ENCODE data around the gene ABHD5.

DNA sequence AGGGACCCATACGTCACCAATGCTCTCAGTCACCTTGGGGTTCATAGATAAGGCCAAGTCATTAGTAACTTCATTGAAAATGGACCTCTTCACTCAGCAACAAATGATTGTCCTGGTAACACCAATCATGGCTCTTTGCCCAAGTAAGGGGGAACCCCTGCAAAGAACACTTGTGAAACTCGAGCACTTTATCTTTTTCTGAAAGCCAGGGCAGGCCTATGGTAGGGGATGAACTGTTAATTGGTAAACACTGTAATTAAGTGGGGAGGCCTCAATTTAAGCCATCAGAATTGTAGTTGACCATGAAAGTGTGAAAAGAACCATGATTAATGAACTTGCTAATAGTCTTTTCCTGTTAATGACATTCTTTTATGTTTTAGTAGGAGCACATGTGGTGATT, 73.3 kb downstream of the ABHD5 start:
- no peak for TF ChIP-seq POLR2A (IDR thresholded peaks at IDR 0.05)
- TF ChIP-seq, protein P1, sequence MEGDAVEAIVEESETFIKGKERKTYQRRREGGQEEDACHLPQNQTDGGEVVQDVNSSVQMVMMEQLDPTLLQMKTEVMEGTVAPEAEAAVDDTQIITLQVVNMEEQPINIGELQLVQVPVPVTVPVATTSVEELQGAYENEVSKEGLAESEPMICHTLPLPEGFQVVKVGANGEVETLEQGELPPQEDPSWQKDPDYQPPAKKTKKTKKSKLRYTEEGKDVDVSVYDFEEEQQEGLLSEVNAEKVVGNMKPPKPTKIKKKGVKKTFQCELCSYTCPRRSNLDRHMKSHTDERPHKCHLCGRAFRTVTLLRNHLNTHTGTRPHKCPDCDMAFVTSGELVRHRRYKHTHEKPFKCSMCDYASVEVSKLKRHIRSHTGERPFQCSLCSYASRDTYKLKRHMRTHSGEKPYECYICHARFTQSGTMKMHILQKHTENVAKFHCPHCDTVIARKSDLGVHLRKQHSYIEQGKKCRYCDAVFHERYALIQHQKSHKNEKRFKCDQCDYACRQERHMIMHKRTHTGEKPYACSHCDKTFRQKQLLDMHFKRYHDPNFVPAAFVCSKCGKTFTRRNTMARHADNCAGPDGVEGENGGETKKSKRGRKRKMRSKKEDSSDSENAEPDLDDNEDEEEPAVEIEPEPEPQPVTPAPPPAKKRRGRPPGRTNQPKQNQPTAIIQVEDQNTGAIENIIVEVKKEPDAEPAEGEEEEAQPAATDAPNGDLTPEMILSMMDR (IDR thresholded peaks at IDR 0.05), result no peak
